Memory B cell (primary cell): ENCODE measurements around the gene MYBPC1.
"Not testable (repeated sequence)": the region's sequence is repeated elsewhere in the genome, so short reads cannot be mapped to it uniquely, and the experiment has no call there.

Experiments used
- ATAC-seq: fragments of 150-1000 bp; cut with Tn5 transposase; 2 replicates; pipeline ENCODE4 v1.10.0; 2021; ENCODE audit warnings: low read depth, mild to moderate bottlenecking, moderate library complexity
- DNase-seq, 2 donors: peaks; one replicate each; pipeline ENCODE4 v3.0.0; 2022; ENCODE audit warnings: low spot score in 2 of 2
- H3K27ac Mint-ChIP-seq: one replicate; pipeline ENCODE4 v1.8.0; 2022; ENCODE audit warnings: mild to moderate bottlenecking, moderate library complexity, mixed read lengths
- H3K27me3 Mint-ChIP-seq: one replicate; pipeline ENCODE4 v1.8.0; 2022; ENCODE audit warnings: mixed read lengths
- H3K36me3 Mint-ChIP-seq: one replicate; pipeline ENCODE4 v1.8.0; 2022; ENCODE audit warnings: mild to moderate bottlenecking, mixed read lengths
- H3K4me1 Mint-ChIP-seq: one replicate; pipeline ENCODE4 v1.8.0; 2022; ENCODE audit warnings: mixed read lengths
- H3K4me3 Mint-ChIP-seq: one replicate; pipeline ENCODE4 v1.8.0; 2022; ENCODE audit warnings: mild to moderate bottlenecking, moderate library complexity, mixed read lengths
- H3K9me3 Mint-ChIP-seq: one replicate; pipeline ENCODE4 v1.8.0; 2022; ENCODE audit warnings: mixed read lengths

MYBPC1 gene

DNA sequence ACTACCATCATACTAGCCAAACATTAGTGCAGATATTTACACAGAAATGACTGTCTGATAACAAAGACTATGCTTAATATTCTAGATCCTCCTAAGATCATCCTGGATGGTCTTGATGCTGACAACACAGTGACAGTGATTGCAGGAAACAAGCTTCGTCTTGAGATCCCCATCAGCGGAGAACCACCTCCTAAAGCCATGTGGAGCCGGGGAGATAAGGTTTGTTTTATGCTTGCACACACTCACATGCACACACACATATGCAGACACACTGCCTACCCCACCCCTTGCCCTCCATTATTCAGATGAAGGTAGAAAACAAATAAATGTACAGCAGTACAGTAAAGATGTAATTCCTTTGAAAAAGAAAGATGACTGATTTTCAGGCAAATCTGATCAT, 58.3 kb downstream of the MYBPC1 start:
- no peak for ATAC-seq
- Mint-ChIP-seq H3K27ac (no peak overlapping the region), H3K4me3 (no peak overlapping the region), H3K36me3 (no peaks in the 10 kb centered on the region), H3K9me3 (no peaks in the 10 kb centered on the region), H3K27me3 (no peaks in the 10 kb centered on the region), H3K4me1 (peaks cover 15% of the 10 kb centered on the region)
- no peak for DNase-seq

GRCh38 chr12:101653503-101653902, 58.7 kb downstream of the MYBPC1 start:
- Mint-ChIP-seq H3K27ac (no peak overlapping the region), H3K4me3 (no peak overlapping the region), H3K27me3 (no peaks in the 10 kb centered on the region), H3K4me1 (peaks cover 15% of the 10 kb centered on the region), H3K36me3 (no peaks in the 10 kb centered on the region), H3K9me3 (peaks cover 2% of the 10 kb centered on the region)
- ATAC-seq (no peak), DNase-seq (no peak)

DNA sequence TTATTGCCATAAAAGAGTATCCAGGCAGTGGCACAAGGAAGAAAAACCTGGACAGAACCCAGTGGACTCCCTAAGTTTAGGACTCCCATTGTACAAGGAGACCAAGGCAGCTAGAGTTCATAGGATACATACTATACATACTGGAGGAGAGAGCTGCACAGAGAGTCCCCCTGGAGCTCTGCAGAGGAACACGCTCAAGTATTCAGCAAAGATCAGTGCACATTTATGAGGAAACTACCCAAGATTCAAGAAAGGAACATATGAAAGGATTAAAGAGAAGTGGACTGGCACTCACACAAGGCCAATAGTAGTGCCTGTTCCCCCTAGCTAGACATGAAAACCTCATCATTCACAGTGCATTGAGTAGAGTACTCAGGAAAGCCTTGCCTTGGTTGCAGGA, 59.7 kb downstream of the MYBPC1 start:
- no peak overlapping the region for H3K27ac Mint-ChIP-seq
- H3K9me3 Mint-ChIP-seq, result peaks cover 2% of the 10 kb centered on the region
- no peak for ATAC-seq
- peaks cover 15% of the 10 kb centered on the region for H3K4me1 Mint-ChIP-seq
- no peaks in the 10 kb centered on the region for H3K27me3 Mint-ChIP-seq
- H3K4me3 Mint-ChIP-seq, result no peak overlapping the region
- peaks cover 2% of the 10 kb centered on the region for H3K36me3 Mint-ChIP-seq
- no peak for DNase-seq

GRCh38 chr12:101655393-101655792, 60.6 kb downstream of the MYBPC1 start:
- Mint-ChIP-seq H3K27me3 (no peaks in the 10 kb centered on the region), H3K27ac (no peak overlapping the region), H3K4me1 (peaks cover 15% of the 10 kb centered on the region), H3K4me3 (no peak overlapping the region), H3K36me3 (peaks cover 2% of the 10 kb centered on the region), H3K9me3 (peaks cover 6% of the 10 kb centered on the region)
- no peak for DNase-seq
- no peak for ATAC-seq

- H3K9me3 Mint-ChIP-seq, H3K27me3 Mint-ChIP-seq, H3K36me3 Mint-ChIP-seq, DNase-seq, H3K4me1 Mint-ChIP-seq, H3K4me3 Mint-ChIP-seq, H3K27ac Mint-ChIP-seq: not testable (repeated sequence)
- ATAC-seq, result peak; percentile 39
These were observed 65.9 kb downstream of the MYBPC1 start for GRCh38 chr12:101660662-101661061.

DNA sequence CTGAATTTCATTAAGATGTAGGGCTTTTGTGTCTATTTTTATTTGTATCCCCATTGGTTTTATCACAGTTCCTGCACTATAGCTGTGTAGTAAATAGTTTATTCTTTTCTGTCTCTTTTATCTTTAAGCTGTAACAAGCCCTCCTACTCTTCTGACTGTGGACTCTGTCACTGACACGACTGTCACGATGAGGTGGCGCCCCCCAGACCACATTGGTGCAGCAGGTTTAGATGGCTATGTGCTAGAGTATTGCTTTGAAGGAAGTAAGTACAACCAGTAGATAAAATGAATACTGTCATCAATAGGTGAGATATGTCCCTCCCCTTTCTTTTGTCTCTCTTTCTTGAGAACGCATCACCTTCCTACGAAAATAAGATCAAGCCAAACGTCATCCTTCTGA, 68.5 kb downstream of the MYBPC1 start:
- DNase-seq (no peak), ATAC-seq (no peak)
- no peak overlapping the region for H3K27ac Mint-ChIP-seq
- peaks cover 4% of the 10 kb centered on the region for H3K4me1 Mint-ChIP-seq
- peaks cover 8% of the 10 kb centered on the region for H3K9me3 Mint-ChIP-seq
- H3K27me3 Mint-ChIP-seq, result peaks cover 1% of the 10 kb centered on the region
- peaks cover 2% of the 10 kb centered on the region for H3K36me3 Mint-ChIP-seq
- no peak overlapping the region for H3K4me3 Mint-ChIP-seq

DNA sequence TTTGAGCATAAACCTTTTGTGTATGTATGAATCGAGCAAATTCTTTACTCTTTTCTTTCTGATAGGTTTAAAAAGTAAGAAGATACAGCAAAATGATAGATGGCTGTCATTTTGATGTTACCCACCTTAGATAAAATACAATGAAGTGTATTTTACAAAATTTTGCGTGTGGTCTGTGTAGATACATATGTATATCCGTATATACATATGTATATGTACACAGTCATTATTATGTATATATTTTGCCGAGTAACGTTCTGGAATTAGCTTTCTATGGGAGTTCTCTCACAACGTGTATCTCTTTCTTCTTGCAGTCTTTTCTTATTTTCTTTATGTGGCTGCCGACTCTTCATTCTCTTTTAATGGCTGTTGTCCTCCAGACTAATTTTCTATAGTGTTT, 70.2 kb downstream of the MYBPC1 start:
- DNase-seq (no peak), ATAC-seq (no peak)
- Mint-ChIP-seq H3K27me3 (peaks cover 1% of the 10 kb centered on the region), H3K27ac (no peak overlapping the region), H3K4me1 (peaks cover 5% of the 10 kb centered on the region), H3K9me3 (peaks cover 4% of the 10 kb centered on the region), H3K36me3 (no peaks in the 10 kb centered on the region), H3K4me3 (no peak overlapping the region)

GRCh38 chr12:101666052-101666728, 71.4 kb downstream of the MYBPC1 start:
- Mint-ChIP-seq H3K4me1 (peaks cover 9% of the 10 kb centered on the region), H3K4me3 (no peak overlapping the region), H3K36me3 (no peaks in the 10 kb centered on the region), H3K27me3 (peaks cover 1% of the 10 kb centered on the region), H3K27ac (no peak overlapping the region), H3K9me3 (no peaks in the 10 kb centered on the region)
- ATAC-seq, result no peak
- DNase-seq, result no peak

DNA sequence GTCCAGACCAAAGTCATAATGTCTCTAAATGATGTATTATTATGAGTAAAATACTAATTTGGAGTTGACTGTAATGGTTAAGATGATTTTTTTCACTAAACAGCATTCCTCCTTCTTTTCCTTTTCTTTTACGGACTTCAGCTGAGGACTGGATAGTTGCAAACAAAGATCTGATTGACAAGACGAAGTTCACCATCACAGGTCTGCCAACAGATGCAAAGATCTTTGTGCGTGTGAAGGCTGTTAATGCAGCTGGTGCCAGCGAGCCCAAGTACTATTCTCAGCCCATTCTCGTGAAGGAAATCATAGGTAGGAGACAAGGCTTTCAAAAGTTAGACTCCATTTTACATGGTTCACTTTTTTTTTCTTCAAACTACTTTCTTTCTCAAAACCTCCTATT, 72.8 kb downstream of the MYBPC1 start:
- ATAC-seq, result no peak
- Mint-ChIP-seq H3K27ac (no peak overlapping the region), H3K4me3 (no peak overlapping the region), H3K4me1 (peaks cover 18% of the 10 kb centered on the region), H3K27me3 (peaks cover 1% of the 10 kb centered on the region), H3K9me3 (no peaks in the 10 kb centered on the region), H3K36me3 (no peaks in the 10 kb centered on the region)
- no peak for DNase-seq

GRCh38 chr12:101670007-101670671, 75.4 kb downstream of the MYBPC1 start:
- ATAC-seq (peak; percentile 27), DNase-seq (peak; percentile 30 to 35)
- no peak overlapping the region for H3K4me3 Mint-ChIP-seq
- H3K4me1 Mint-ChIP-seq, result peaks cover 18% of the 10 kb centered on the region
- H3K36me3 Mint-ChIP-seq, result no peaks in the 10 kb centered on the region
- H3K27me3 Mint-ChIP-seq, result peaks cover 1% of the 10 kb centered on the region
- H3K9me3 Mint-ChIP-seq, result no peaks in the 10 kb centered on the region
- H3K27ac Mint-ChIP-seq, result peak overlapping the region; percentile 78

DNA sequence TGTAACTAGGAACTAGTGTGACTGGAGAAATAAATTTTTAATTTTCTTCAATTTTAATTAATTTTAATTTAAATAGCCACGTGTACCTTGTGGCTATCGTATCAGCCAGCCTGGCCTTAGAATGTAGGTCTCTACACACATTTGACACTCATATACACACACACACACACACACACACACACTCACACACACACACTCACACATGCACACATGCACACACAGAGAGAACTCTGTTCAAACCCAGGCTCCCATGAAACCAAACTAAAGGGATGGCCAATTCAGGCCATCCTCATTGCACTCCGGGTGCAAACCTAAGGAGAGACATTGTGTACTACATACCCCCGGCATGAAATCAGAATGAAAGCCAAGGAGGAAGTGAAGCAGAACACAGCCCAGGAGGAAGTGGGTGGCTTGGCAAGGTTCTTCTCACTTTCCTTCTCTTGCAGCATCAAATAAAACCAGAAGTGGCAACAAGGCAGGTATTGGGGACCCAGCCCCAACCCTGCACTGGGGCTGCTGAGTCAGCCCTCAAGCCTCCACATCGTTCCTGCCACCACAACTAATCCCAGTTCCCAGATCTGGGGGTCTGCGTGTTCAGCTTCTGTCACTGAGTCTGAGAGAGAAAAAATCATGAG, 76.5 kb downstream of the MYBPC1 start:
- no peaks in the 10 kb centered on the region for H3K9me3 Mint-ChIP-seq
- DNase-seq (peak; percentile 32 to 57), ATAC-seq (peak; percentile 96)
- H3K27ac Mint-ChIP-seq, result peak overlapping the region; percentile 78
- peak overlapping the region; percentile 72 for H3K4me3 Mint-ChIP-seq
- peaks cover 1% of the 10 kb centered on the region for H3K27me3 Mint-ChIP-seq
- H3K4me1 Mint-ChIP-seq, result peaks cover 18% of the 10 kb centered on the region
- H3K36me3 Mint-ChIP-seq, result no peaks in the 10 kb centered on the region

- Mint-ChIP-seq H3K27me3 (no peaks in the 10 kb centered on the region), H3K36me3 (no peaks in the 10 kb centered on the region), H3K9me3 (no peaks in the 10 kb centered on the region), H3K27ac (peak overlapping the region; percentile 78), H3K4me1 (peaks cover 18% of the 10 kb centered on the region), H3K4me3 (peak overlapping the region; percentile 72)
- no peak for DNase-seq
- ATAC-seq, result no peak
These were observed 77.1 kb downstream of the MYBPC1 start for GRCh38 chr12:101671833-101672232.

DNA sequence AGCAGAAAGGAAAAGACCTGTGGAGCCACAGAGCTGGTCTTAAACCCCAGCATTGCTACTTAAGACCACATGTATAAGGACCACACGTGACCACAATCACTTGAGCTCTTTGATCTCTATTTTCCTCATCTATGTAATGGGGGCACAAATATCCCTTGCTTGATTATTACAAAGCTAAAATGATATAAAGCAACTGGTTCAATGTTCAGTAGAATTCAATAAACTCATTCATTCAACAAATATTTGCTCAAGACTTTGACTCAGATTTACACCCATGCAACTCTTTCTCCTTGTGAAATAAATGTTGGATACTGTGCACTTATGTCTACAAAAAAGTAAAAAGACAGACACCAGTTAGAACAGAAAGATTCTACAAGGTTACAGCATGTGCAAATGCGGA, 80.8 kb downstream of the MYBPC1 start:
- Mint-ChIP-seq H3K27ac (no peak overlapping the region), H3K36me3 (no peaks in the 10 kb centered on the region), H3K4me3 (no peak overlapping the region), H3K9me3 (no peaks in the 10 kb centered on the region), H3K4me1 (peaks cover 13% of the 10 kb centered on the region), H3K27me3 (no peaks in the 10 kb centered on the region)
- DNase-seq (no peak), ATAC-seq (no peak)

GRCh38 chr12:101676497-101676896, 81.7 kb downstream of the MYBPC1 start:
- not testable (repeated sequence) for H3K27ac Mint-ChIP-seq, DNase-seq, H3K9me3 Mint-ChIP-seq, H3K4me3 Mint-ChIP-seq, H3K27me3 Mint-ChIP-seq, H3K4me1 Mint-ChIP-seq, H3K36me3 Mint-ChIP-seq, ATAC-seq
